HepG2 (cell line): ENCODE measurements around the gene ENO2. TPM values are rescaled to one million over a fixed set of nuclear protein-coding genes. Genes with fewer than 3 reads are reported as not detected.

ENCODE experiments used
- ATAC-seq: fragments of 200-7000 bp; cut with Tn5 transposase; 3 replicates; pipeline ENCODE4 v1.9.1; 2020; ENCODE audit warnings: mild to moderate bottlenecking, moderate library complexity
- BruUV-seq: library from RNA; stranded (reverse); fragments of 400-500 nt; replicated peaks from 2 replicates; lab custom pipeline; 2021; lab: Mats Ljungman, UMichigan
- CTCF ChIA-PET: fragments of 300-600 bp; formaldehyde crosslinking; extraction: SDS; loops from one replicate; lab custom pipeline; 2021; ENCODE audit warnings: low total read pairs, inconsistent platforms, low intra/inter-chr PET ratio; lab: Yijun Ruan, JAX
- POLR2A ChIA-PET: fragments of 350-600 bp; sonication (Branson Sonifier 250); formaldehyde crosslinking; loops from one replicate; lab custom pipeline; 2020; ENCODE audit warnings: antibody characterized with exemption, inconsistent platforms; lab: Yijun Ruan, JAX
- DNase-seq: peaks from one replicate; pipeline ENCODE4 v3.0.0-alpha.2; 2015; ENCODE audit warnings: low spot score
- FAIRE-seq: peaks from 3 replicates; lab custom pipeline; 2011; peaks lifted over from hg19 to GRCh38; lab: Jason Lieb, UNC
- H2AFZ ChIP-seq: one replicate; pipeline ENCODE4 v1.6.1; 2011; ENCODE audit warnings: low read length, inconsistent platforms
- H3K27ac ChIP-seq: fragments of 300-600 bp; 3 replicates; pipeline ENCODE4 v1.8.0; 2011; ENCODE audit warnings: mixed run types, mild to moderate bottlenecking, mixed read lengths, low read length, inconsistent platforms; ENCODE audit not compliant: insufficient read depth; ENCODE audit errors: extremely low read length
- H3K27me3 ChIP-seq, 2 experiments: fragments of 200-600 bp in 1 of 2; 2 replicates in 1 of 2; 3 replicates in 1 of 2; pipeline versions ENCODE4 v1.6.0 to v1.8.0; 2011; ENCODE audit warnings: low read length in 2 of 2, mild to moderate bottlenecking in 2 of 2, moderate library complexity in 2 of 2, inconsistent platforms in 1 of 2; ENCODE audit not compliant: insufficient read depth in 2 of 2, control insufficient read depth in 1 of 2
- H3K36me3 ChIP-seq, 2 experiments: fragments of 200-600 bp in 1 of 2; replicated peaks in 1 of 2; 2 replicates in 1 of 2; 3 replicates in 1 of 2; pipeline versions ENCODE4 v1.5.1 to v1.8.0; 2011; ENCODE audit warnings: low read length in 2 of 2, inconsistent platforms in 1 of 2; ENCODE audit not compliant: insufficient read depth in 2 of 2, control insufficient read depth in 1 of 2
- H3K4me1 ChIP-seq: 2 replicates; pipeline ENCODE4 v1.5.1; 2012; ENCODE audit warnings: low read length, inconsistent platforms; ENCODE audit not compliant: insufficient read depth
- H3K4me2 ChIP-seq: 2 replicates; pipeline ENCODE4 v1.6.0; 2011; ENCODE audit warnings: low read depth, low read length, inconsistent platforms
- H3K4me3 ChIP-seq, 3 experiments: fragments of 200-600 bp in 1 of 3; sonication (generic), shearing (Covaris generic) in 1 of 3; replicated peaks in 1 of 3; 2 replicates each; pipeline ENCODE4 v1.5.1; 2011 to 2016; ENCODE audit warnings: low read length in 3 of 3, inconsistent platforms in 2 of 3, low read depth in 2 of 3, mild to moderate bottlenecking in 2 of 3, control low read depth in 1 of 3, mixed read lengths in 1 of 3; ENCODE audit not compliant: insufficient read depth in 1 of 3
- H3K79me2 ChIP-seq: one replicate; pipeline ENCODE4 v1.6.1; 2011; ENCODE audit warnings: low read length, inconsistent platforms; ENCODE audit not compliant: insufficient read depth
- H3K9ac ChIP-seq: 2 replicates; pipeline ENCODE4 v1.6.0; 2011; ENCODE audit warnings: mild to moderate bottlenecking, low read depth, low read length, inconsistent platforms; ENCODE audit not compliant: insufficient read depth
- H3K9me3 ChIP-seq: 2 replicates; pipeline ENCODE4 v1.5.1; 2012; ENCODE audit warnings: mild to moderate bottlenecking, low read length
- H4K20me1 ChIP-seq: 2 replicates; pipeline ENCODE4 v1.6.0; 2011; ENCODE audit warnings: inconsistent platforms, mild to moderate bottlenecking, low read length, moderate library complexity; ENCODE audit not compliant: insufficient read depth
- CENPBD1 ChIP-seq: sonication (generic); formaldehyde crosslinking; IDR thresholded peaks from 2 replicates; pipeline ENCODE4 v1.8.0; 2022; ENCODE audit warnings: missing genetic modification reagents, low read depth, mild to moderate bottlenecking, borderline replicate concordance
- NR1H2 ChIP-seq: sonication (generic); formaldehyde crosslinking; IDR thresholded peaks from 2 replicates; pipeline ENCODE4 v1.8.1; 2022; ENCODE audit warnings: low read depth, missing genetic modification reagents, borderline replicate concordance
- POLR2G ChIP-seq: fragments of 200-400 bp; formaldehyde crosslinking; IDR thresholded peaks from 2 replicates; pipeline ENCODE4 v1.6.1; 2018; ENCODE audit warnings: mild to moderate bottlenecking, low read depth, low read length, moderate library complexity
- ZNF350 ChIP-seq: sonication (generic); formaldehyde crosslinking; IDR thresholded peaks from 2 replicates; pipeline ENCODE4 v1.4.0; 2020; ENCODE audit warnings: mild to moderate bottlenecking, low read depth, missing genetic modification reagents, borderline replicate concordance
- WGBS: methylation state at CpG from one replicate; pipeline ENCODE4 v1.1.6; 2017; ENCODE audit warnings: low lambda C conversion rate; 5-methylcytosine and 5-hydroxymethylcytosine counted together
- in situ Hi-C: cut with HindIII; loops from 2 replicates; pipeline ENCODE4 v1.10.0; 2017; ENCODE audit warnings: low pct_unique_long_range_greater_than_20kb; ENCODE audit not compliant: extremely low pct_ligation_motif_present
- intact Hi-C: fragments of 100-400 bp; cut with micrococcal nuclease; formaldehyde crosslinking; loops from one replicate; pipeline ENCODE4 v1.10.0; 2022; ENCODE audit not compliant: unreplicated experiment
- polyA plus RNA-seq, 8 experiments: library from polyadenylated mRNA; depleted of rRNA in 3 of 8; stranded (reverse) in 7 of 8; unstranded in 1 of 8; fragments of >200 nt; fragmentation: Illumina TruSeq in 4 of 8; extraction: Trizol in 4 of 8; gene quantifications; 2 replicates each; pipeline versions ENCODE4 v1.2.1 to v1.2.3, GENCODE V29; 2011 to 2016; ENCODE audit warnings: low read depth in 4 of 8, missing spikeins in 1 of 8, mixed read lengths in 1 of 8; ENCODE audit not compliant: insufficient read depth in 1 of 8
- total RNA-seq, 5 experiments: library from RNA; depleted of rRNA; stranded (reverse); fragments of >200 nt; fragmentation: Illumina TruSeq; extraction: Trizol; gene quantifications; 2 replicates each; pipeline ENCODE4 v1.2.3, GENCODE V29; 2016; ENCODE audit warnings: low read depth in 1 of 5

The ENO2 gene
- total and polyA plus RNA-seq, 2 of the 13 experiments (the other 11 are each of a cell fraction or from before 2014, with no cell fraction given), result 19.3 to 136 TPM

- Histone ChIP-seq H3K4me3 (no peak overlapping the region), H4K20me1 (no peaks in the 10 kb centered on the region), H3K79me2 (peaks cover 11% of the 10 kb centered on the region), H3K27me3 (no peaks in the 10 kb centered on the region), H3K9me3 (no peaks in the 10 kb centered on the region), H2AFZ (no peak overlapping the region), H3K4me1 (peaks cover 37% of the 10 kb centered on the region), H3K9ac (no peak overlapping the region), H3K4me2 (no peak overlapping the region), H3K36me3 (peaks cover 8 to 30% of the 10 kb centered on the region in 2 experiments), H3K27ac (no peak overlapping the region)
- in situ Hi-C loops (no loop called here), intact Hi-C loops (no loop called here)
- ChIA-PET POLR2A (interaction anchor here (2.0 to 4.6 kb wide), 2 partner anchors 10 kb away, joined by 8 to 30 read pairs; no protein-coding TSS in a partner anchor), CTCF (no interaction called here)
- FAIRE-seq, result no peak
- ATAC-seq, result no peak
- TF ChIP-seq ZNF350 (CRISPR knock-in tag) (no peak), NR1H2 (no peak)
- 92% methylated on average over 12 of the region's 14 CpGs for WGBS
- BruUV-seq, result no TSS peak
- DNase-seq, result no peak
Observed at GRCh38 chr12:6935371-6936193, 21.2 kb downstream of the ENO2 start.

- peaks cover 32% of the 10 kb centered on the region for H3K4me1 ChIP-seq
- FAIRE-seq, result no peak
- intact Hi-C loops, result no loop called here
- ChIA-PET POLR2A (interaction anchor here (4.6 kb wide), 1 partner anchor 11 kb away, joined by 30 read pairs; no protein-coding TSS in a partner anchor), CTCF (no interaction called here)
- no peaks in the 10 kb centered on the region for H4K20me1 ChIP-seq
- 97% methylated on average over 3 of the region's 3 CpGs for WGBS
- no peak overlapping the region for H3K9ac ChIP-seq
- no TSS peak for BruUV-seq
- H3K79me2 ChIP-seq, result peaks cover 6% of the 10 kb centered on the region
- peaks cover 7 to 33% of the 10 kb centered on the region in 2 experiments for H3K36me3 ChIP-seq
- no peak for ATAC-seq
- in situ Hi-C loops, result no loop called here
- TF ChIP-seq POLR2G (0 out of 2 replicates have a peak, but pooled peaks have one; percentile 10), CENPBD1 (CRISPR knock-in tag) (no peak)
- no peaks in the 10 kb centered on the region for H3K9me3 ChIP-seq
- no peak overlapping the region for H2AFZ ChIP-seq
- H3K4me3 ChIP-seq, result no peak overlapping the region
- no peak overlapping the region for H3K4me2 ChIP-seq
- H3K27ac ChIP-seq, result no peak overlapping the region
- no peaks in the 10 kb centered on the region for H3K27me3 ChIP-seq
- DNase-seq, result no peak
Observed at GRCh38 chr12:6936194-6936635, 21.8 kb downstream of the ENO2 start.
